Stimulated activated CD8-positive, alpha-beta memory T cell treated with anti-CD3 and anti-CD28 coated beads, Interleukin-7, amount 100 ng/mL, for 1 hour (primary cell): Measurements from ENCODE around the gene MAMDC2.

Experiments
- DNase-seq, 2 donors: peaks; one replicate each; pipeline ENCODE4 v3.0.0-alpha.2; 2020; ENCODE audit warnings: low read depth in 2 of 2

The MAMDC2 gene

GRCh38 chr9:70135176-70135575 is 91.5 kb downstream of the MAMDC2 start:
- no peak for DNase-seq

- no peak for DNase-seq
Measured at GRCh38 chr9:70136632-70137031, 93.0 kb downstream of the MAMDC2 start.

- DNase-seq = no peak
Measured at GRCh38 chr9:70137577-70137976, 93.9 kb downstream of the MAMDC2 start.

- DNase-seq = no peak
Measured at GRCh38 chr9:70142101-70142500, 98.5 kb downstream of the MAMDC2 start.

GRCh38 chr9:70143394-70144130 is 99.9 kb downstream of the MAMDC2 start:
- DNase-seq = no peak

GRCh38 chr9:70144131-70144503 is 100.5 kb downstream of the MAMDC2 start:
- no peak for DNase-seq

- no peak for DNase-seq
Measured at GRCh38 chr9:70145981-70146380, 102.3 kb downstream of the MAMDC2 start.

GRCh38 chr9:70147196-70147595 is 103.5 kb downstream of the MAMDC2 start:
- no peak for DNase-seq

- no peak for DNase-seq
Measured at GRCh38 chr9:70147651-70148050, 104.0 kb downstream of the MAMDC2 start.

- DNase-seq = no peak
Measured at GRCh38 chr9:70152350-70152749, 108.7 kb downstream of the MAMDC2 start.

- DNase-seq = no peak
Measured at GRCh38 chr9:70156729-70157128, 113.1 kb downstream of the MAMDC2 start.

GRCh38 chr9:70159630-70160029 is 116.0 kb downstream of the MAMDC2 start:
- DNase-seq = no peak

- no peak for DNase-seq
Measured at GRCh38 chr9:70160686-70161600, 117.3 kb downstream of the MAMDC2 start.

- no peak for DNase-seq
Measured at GRCh38 chr9:70165006-70165602, 121.5 kb downstream of the MAMDC2 start.

- no peak for DNase-seq
Measured at GRCh38 chr9:70168521-70168920, 124.9 kb downstream of the MAMDC2 start.

GRCh38 chr9:70169222-70169621 is 125.6 kb downstream of the MAMDC2 start:
- no peak for DNase-seq

- DNase-seq = no peak
Measured at GRCh38 chr9:70170151-70170790, 126.6 kb downstream of the MAMDC2 start.

GRCh38 chr9:70172532-70172931 is 128.9 kb downstream of the MAMDC2 start:
- no peak for DNase-seq

- DNase-seq = no peak
Measured at GRCh38 chr9:70177121-70177520, 133.5 kb downstream of the MAMDC2 start.

GRCh38 chr9:70192707-70193106 is 149.1 kb downstream of the MAMDC2 start:
- no peak for DNase-seq

GRCh38 chr9:70195456-70195855 is 151.8 kb downstream of the MAMDC2 start:
- DNase-seq = no peak
